Pancreas (tissue), 10 donors: Measurements from ENCODE around the gene HSD11B1L. TPM values are rescaled to one million over a fixed set of nuclear protein-coding genes. Genes with fewer than 3 reads are reported as not detected.
A peak's percentile ranks its signal among the peaks of the same experiment; 100 is the strongest.

Experiments used
- ATAC-seq, 4 donors: fragments of 200-7000 bp; cut with Tn5 transposase; one replicate each; pipeline versions ENCODE4 v1.8.0 to v1.9.1; 2020; ENCODE audit warnings: mild to moderate bottlenecking in 4 of 4, moderate library complexity in 4 of 4
- DNase-seq, 6 donors: peaks; one replicate each; pipeline ENCODE4 v3.0.0-alpha.2; 2020
- FAIRE-seq: peaks from 2 replicates; lab custom pipeline; 2012; peaks lifted over from hg19 to GRCh38; lab: Jason Lieb, UNC
- H3K27ac ChIP-seq, 4 donors: fragments of 200-600 bp; sonication (generic); 1 replicate in 3 of 4; 2 replicates in 1 of 4; pipeline versions ENCODE4 v1.5.0 to v1.8.0; 2020
- H3K27me3 ChIP-seq, 4 donors: fragments of 200-600 bp; one replicate each; pipeline ENCODE4 v1.8.0; 2021
- H3K36me3 ChIP-seq, 3 donors: fragments of 200-600 bp; sonication (generic) in 1 of 3; one replicate each; pipeline versions ENCODE4 v1.5.0 to v1.8.0; 2020 to 2021
- H3K4me1 ChIP-seq, 3 donors: fragments of 200-600 bp; one replicate each; pipeline ENCODE4 v1.8.0; 2021
- H3K4me3 ChIP-seq, 4 donors: fragments of 200-600 bp; sonication (generic) in 2 of 4; one replicate each; pipeline versions ENCODE4 v1.5.0 to v1.8.0; 2020 to 2021
- H3K9me3 ChIP-seq, 4 donors: fragments of 200-600 bp; one replicate each; pipeline ENCODE4 v1.8.0; 2021
- WGBS, 2 donors: extraction: QIAGEN DNeasy Blood & Tissue Kit; methylation state at CpG; one replicate each; pipeline ENCODE4 v1.1.7; 2013; 5-methylcytosine and 5-hydroxymethylcytosine counted together
- intact Hi-C, 3 donors: fragments of 100-400 bp; cut with DNase I; formaldehyde crosslinking; loops; one replicate each; pipeline versions ENCODE4 v1.11.1 to v1.14.2; 2022
- polyA plus RNA-seq, 2 donors: library from polyadenylated mRNA; stranded (reverse); fragments of 200-250 nt; gene quantifications; one replicate each; pipeline ENCODE4 v1.2.3, GENCODE V29; 2013
- total RNA-seq, 6 donors: library from RNA; stranded (reverse); fragmentation: NEBNext Ultra II Directional in 4 of 6; extraction: Animal tissue kit (Norgen Biotek cat#: 25700) in 4 of 6; gene quantifications; one replicate each; pipeline versions ENCODE4 v1.2.1 to v1.2.4, GENCODE V29; 2021 to 2023
- TF ChIP-seq, protein P1 (sequence below), 4 donors: fragments of 200-600 bp; sonication (generic) in 3 of 4; IDR thresholded peaks; one replicate each; pipeline versions ENCODE4 v1.5.0 to v1.8.0; 2021; ENCODE audit warnings: antibody characterized with exemption in 4 of 4
- donor health status: healthy with polysubstance abuse.
- donor health status: DM: no; HTN: no; CAD: no; lungs with moderate emphysema.
- donor health status: DM: no; HTN: no; CAD: no.
- donor health status: control.
- donor health status: control.
- donor health status: Bipolar disorder and iron deficiency.
- donor health status: DM: yes; HTN: yes; CAD: no.
- donor health status: DM: no; HTN: no; CAD: no.
- donor health status: DM: no; HTN: no; CAD: no.
- donor health status: DM: yes; HTN: yes; CAD: no.

HSD11B1L gene
- total and polyA plus RNA-seq, 8 donors: 2.1 to 16.9 (median 3.9) TPM

DNA sequence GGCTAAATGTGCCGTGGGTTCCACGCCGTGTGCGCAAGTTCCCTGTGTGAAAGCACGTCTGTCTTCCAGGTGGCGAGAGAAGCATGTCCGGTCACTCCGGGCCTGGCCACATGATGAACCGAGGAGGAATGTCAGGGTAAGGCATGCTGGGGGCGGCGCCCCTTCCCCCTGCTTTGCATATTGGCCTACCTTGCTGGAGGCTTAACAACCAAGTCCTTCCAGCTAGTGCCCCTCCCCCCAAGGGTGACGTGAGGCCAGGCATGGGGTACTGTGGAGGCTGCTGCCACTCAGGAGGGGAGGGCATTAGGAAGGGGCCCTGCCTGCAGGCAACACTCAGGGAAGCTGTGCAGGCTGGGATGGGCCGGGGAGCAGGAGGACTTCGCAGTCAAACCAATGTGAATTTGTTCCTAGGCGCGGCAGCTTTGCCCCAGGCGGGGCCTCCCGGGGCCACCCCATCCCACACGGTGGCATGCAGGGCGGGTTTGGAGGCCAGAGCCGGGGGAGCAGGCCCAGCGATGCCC lies 13.0 kb upstream of the HSD11B1L start:
- peaks cover 9 to 61% (median 37%) of the 10 kb centered on the region in 3 donors for H3K36me3 ChIP-seq
- no peak overlapping the region for H3K27ac ChIP-seq
- TF ChIP-seq, protein P1, sequence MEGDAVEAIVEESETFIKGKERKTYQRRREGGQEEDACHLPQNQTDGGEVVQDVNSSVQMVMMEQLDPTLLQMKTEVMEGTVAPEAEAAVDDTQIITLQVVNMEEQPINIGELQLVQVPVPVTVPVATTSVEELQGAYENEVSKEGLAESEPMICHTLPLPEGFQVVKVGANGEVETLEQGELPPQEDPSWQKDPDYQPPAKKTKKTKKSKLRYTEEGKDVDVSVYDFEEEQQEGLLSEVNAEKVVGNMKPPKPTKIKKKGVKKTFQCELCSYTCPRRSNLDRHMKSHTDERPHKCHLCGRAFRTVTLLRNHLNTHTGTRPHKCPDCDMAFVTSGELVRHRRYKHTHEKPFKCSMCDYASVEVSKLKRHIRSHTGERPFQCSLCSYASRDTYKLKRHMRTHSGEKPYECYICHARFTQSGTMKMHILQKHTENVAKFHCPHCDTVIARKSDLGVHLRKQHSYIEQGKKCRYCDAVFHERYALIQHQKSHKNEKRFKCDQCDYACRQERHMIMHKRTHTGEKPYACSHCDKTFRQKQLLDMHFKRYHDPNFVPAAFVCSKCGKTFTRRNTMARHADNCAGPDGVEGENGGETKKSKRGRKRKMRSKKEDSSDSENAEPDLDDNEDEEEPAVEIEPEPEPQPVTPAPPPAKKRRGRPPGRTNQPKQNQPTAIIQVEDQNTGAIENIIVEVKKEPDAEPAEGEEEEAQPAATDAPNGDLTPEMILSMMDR (IDR thresholded peaks at IDR 0.05): no peak
- intact Hi-C loops: no loop called here
- peak in 1 of 4 donors; percentile 3 for ATAC-seq
- no peaks in the 10 kb centered on the region for H3K9me3 ChIP-seq
- peak in 1 of 6 donors; percentile 55 for DNase-seq
- no peak for FAIRE-seq
- WGBS, 2 donors: 90% methylated on average over 22 of the region's 22 CpGs
- no peaks in the 10 kb centered on the region for H3K4me1 ChIP-seq
- H3K4me3 ChIP-seq: no peak overlapping the region
- no peaks in the 10 kb centered on the region for H3K27me3 ChIP-seq

DNA sequence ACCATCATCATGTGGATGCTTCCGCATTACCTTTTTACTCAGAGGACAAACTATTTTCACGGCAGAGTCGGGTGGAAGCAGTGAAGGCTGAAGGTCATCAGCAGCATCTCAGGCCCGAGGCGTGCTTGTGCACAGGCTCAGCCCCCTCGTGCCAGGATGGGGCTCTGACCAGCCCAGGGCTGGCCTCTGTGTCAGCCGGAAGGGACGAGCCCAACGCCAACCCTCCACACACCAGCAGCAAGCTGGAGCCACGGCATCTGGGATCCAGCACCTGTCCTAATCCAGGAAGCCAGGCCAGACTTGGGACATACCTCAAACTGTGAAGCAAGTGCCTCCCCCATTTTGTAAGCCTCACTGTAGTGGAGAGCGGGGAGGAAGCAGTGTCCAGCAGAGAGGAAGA lies 11.6 kb upstream of the HSD11B1L start:
- TF ChIP-seq, protein P1 (IDR thresholded peaks at IDR 0.05): no peak
- H3K27me3 ChIP-seq: no peaks in the 10 kb centered on the region
- H3K9me3 ChIP-seq: no peaks in the 10 kb centered on the region
- intact Hi-C loops: no loop called here
- no peaks in the 10 kb centered on the region for H3K4me1 ChIP-seq
- FAIRE-seq: no peak
- H3K4me3 ChIP-seq: no peak overlapping the region
- 83 to 85% methylated on average over 11 of the region's 11 CpGs for WGBS, 2 donors
- peaks cover 7 to 47% (median 24%) of the 10 kb centered on the region in 3 donors for H3K36me3 ChIP-seq
- no peak overlapping the region for H3K27ac ChIP-seq
- no peak for ATAC-seq
- peak in 1 of 6 donors; percentile 48 for DNase-seq

DNA sequence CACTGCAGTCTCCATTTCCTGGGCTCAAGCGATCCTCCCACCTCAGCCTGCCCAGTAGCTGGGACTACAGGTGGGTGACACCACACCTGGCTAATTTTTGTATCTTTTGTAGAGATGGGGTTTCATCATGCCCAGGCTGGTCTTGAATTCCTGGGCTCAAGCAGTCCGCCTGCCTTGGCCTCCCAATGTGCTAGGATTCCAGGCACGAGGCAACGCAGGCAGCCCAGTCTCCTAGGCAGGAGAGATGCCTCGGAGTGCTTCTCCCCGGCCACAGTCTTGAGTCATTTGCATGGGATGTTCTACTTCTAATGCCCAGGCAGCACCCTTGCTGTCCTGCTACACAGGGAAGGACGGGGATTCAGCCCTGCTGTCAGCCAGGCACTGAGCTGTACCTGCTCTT lies 9.2 kb upstream of the HSD11B1L start:
- no peak for FAIRE-seq
- WGBS, 2 donors: 95 to 97% methylated on average over 7 of the region's 7 CpGs
- no peak for ATAC-seq
- TF ChIP-seq, protein P1 (IDR thresholded peaks at IDR 0.05): no peak
- no peaks in the 10 kb centered on the region for H3K27me3 ChIP-seq
- no peak overlapping the region for H3K4me3 ChIP-seq
- DNase-seq: peak in 1 of 6 donors; percentile 23
- peaks cover 2 to 26% (median 9%) of the 10 kb centered on the region in 3 donors for H3K36me3 ChIP-seq
- intact Hi-C loops: no loop called here
- H3K4me1 ChIP-seq: no peaks in the 10 kb centered on the region
- H3K27ac ChIP-seq: no peak overlapping the region
- H3K9me3 ChIP-seq: no peaks in the 10 kb centered on the region

DNA sequence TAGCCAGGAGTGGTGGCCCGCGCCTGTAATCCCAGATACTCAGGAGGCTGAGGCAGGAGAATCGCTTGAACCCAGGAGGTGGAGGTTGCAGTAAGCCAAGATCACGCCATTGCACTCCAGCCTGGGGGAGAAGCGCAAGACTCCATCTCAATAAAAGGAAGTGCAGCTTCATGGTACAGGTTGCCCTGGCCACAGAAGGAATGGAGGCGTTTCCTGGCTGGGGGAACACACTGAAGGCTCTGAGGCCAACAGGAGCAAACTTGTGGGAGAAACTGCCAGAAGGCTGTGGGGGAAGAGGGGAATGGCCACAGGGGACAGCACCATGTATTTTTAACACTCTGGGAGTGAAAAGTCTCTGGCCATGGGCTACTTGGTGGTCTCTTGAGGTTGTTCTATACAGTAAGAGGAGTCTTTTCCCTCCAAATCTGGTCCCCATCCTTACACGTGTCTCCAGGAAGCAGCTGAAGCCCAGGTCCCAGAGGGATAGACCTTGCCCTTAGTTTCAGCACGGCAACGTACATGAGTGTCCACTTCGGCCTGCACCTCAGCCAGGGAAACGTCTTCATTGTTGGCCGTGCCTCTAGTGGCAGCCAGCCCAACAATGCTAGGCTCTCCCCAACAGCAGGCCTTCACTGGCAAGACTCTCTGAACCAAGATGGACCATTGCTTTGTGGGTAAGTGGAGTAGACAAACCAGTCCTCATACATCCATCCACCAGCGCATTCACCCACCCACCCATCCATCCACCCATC lies 7.9 kb upstream of the HSD11B1L start:
- TF ChIP-seq, protein P1 (IDR thresholded peaks at IDR 0.05): no peak
- H3K4me1 ChIP-seq: no peaks in the 10 kb centered on the region
- no peaks in the 10 kb centered on the region for H3K9me3 ChIP-seq
- intact Hi-C loops: no loop called here
- DNase-seq (peak in 1 of 6 donors; percentile 20), FAIRE-seq (no peak), ATAC-seq (no peak)
- 89 to 93% methylated on average over 13 of the region's 13 CpGs for WGBS, 2 donors
- H3K27me3 ChIP-seq: no peaks in the 10 kb centered on the region
- H3K27ac ChIP-seq: no peak overlapping the region
- H3K4me3 ChIP-seq: no peak overlapping the region
- peaks cover 2 to 15% (median 9%) of the 10 kb centered on the region in 3 donors for H3K36me3 ChIP-seq

DNA sequence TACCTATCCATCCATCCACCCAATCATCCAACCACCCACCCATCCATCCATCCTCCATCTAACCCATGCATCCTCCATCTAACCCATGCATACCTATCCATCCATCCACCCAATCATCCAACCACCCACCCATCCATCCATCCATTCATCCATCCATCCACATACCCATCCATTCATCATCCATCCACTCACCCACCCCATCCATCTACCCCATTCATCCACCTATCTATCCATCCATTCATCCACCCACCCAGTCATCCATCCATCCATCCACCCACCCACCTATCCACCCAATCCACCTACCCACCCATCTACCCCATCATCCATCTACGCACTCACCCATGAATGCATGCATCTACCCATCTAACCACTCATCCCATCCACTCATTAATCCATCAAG lies 7.1 kb upstream of the HSD11B1L start:
- Histone ChIP-seq H3K9me3 (no peaks in the 10 kb centered on the region), H3K36me3 (peaks cover 2 to 12% (median 7%) of the 10 kb centered on the region in 3 donors), H3K4me1 (no peaks in the 10 kb centered on the region), H3K4me3 (no peak overlapping the region), H3K27me3 (no peaks in the 10 kb centered on the region), H3K27ac (no peak overlapping the region)
- TF ChIP-seq, protein P1 (IDR thresholded peaks at IDR 0.05): no peak
- 96 to 100% methylated on average over 1 of the region's 1 CpG for WGBS, 2 donors
- intact Hi-C loops: no loop called here
- no peak for FAIRE-seq
- no peak for DNase-seq
- ATAC-seq: no peak
